Measurements from ENCODE around the gene NHERF2. TPM values are rescaled to one million over a fixed set of nuclear protein-coding genes. Genes with fewer than 3 reads are reported as not detected.
A peak's percentile ranks its signal among the peaks of the same experiment; 100 is the strongest.

NHERF2 gene
- total RNA-seq, 1 experiment from 2014 or later: 175 TPM

GRCh38 chr16:1990351-1991134, 36.2 kb upstream of the NHERF2 start:
- no peak for DNase-seq (ENCODE audit: low read depth)

DNA sequence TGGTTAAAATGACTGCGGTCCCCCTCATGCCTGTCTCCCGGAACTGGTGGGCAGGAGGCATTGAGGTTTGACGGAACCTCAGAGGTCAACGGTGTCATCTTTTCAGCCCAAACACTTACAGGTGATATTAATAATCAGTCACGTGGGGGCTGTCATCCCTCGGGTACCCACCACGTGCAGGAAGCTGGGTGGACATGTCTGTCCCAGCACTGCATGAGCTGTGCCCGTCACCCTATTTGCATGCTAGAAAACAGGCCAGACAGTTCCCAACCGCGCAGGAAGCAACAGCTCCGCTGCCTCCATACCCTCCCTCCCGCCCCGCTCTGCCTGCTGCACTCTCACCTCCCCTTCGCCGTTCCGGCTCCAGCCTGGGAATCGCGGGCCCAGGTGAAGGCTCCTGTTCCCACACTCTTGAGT, 35.6 kb upstream of the NHERF2 start:
- no peak for DNase-seq (ENCODE audit: low read depth)

GRCh38 chr16:1991588-1991947, 35.1 kb upstream of the NHERF2 start:
- no peak for DNase-seq (ENCODE audit: low read depth)

DNA sequence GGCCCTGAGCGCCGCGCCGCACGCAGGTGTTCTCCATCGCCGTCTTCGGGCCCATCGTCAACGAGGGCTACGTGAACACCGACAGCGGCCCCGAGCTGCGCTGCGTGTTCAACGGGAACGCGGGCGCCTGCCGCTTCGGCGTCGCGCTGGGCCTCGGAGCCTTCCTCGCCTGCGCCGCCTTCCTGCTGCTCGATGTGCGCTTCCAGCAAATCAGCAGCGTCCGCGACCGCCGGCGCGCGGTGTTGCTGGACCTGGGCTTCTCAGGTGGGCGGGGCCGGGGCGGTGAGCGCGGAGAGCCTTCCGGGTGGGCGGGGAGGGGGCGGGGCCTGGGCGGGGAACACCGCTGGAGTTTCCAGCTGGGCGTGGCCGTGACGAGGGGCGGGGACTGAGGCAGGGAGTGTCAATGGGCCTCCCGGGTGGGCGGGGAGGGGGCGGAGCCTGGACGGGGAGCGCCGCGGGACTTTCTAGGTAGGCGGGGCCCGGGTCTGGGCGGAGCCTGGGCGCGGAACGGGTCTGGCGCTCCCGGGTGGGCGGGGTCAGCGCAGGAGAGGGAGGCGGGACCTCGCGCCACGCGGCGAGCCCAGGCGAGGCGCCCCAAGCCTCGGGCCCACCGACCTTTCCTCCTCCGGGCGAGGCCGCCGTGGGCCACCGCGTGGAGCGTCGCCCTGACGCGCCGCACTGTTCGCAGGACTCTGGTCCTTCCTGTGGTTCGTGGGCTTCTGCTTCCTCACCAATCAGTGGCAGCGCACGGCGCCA, 34.6 kb upstream of the NHERF2 start:
- peak; percentile 50 for DNase-seq (ENCODE audit: low read depth)

DNA sequence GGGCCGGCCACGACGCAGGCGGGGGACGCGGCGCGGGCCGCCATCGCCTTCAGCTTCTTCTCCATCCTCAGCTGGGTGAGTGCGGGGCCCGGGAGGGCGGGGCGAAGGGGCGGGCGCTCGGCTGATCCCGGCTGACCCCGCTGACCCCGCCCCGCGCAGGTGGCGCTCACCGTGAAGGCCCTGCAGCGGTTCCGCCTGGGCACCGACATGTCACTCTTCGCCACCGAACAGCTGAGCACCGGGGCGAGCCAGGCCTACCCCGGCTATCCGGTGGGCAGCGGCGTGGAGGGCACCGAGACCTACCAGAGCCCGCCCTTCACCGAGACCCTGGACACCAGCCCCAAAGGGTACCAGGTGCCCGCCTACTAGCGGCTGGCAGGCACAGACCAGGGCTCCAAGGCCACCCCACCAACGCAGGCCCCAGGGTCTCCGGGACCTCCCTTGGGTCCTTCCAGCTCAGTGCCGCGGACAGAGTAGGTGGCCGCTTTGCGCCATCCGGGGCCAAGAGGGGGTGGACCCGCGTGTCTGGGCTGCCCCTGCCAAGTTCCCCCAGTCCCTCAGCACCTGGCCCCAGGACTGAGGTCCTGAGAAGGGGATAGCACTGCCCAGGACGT, 33.9 kb upstream of the NHERF2 start:
- DNase-seq (ENCODE audit: low read depth): no peak

- DNase-seq (ENCODE audit: low read depth): peak; percentile 52
Observed at GRCh38 chr16:1993731-1994131, 33.0 kb upstream of the NHERF2 start.

DNA sequence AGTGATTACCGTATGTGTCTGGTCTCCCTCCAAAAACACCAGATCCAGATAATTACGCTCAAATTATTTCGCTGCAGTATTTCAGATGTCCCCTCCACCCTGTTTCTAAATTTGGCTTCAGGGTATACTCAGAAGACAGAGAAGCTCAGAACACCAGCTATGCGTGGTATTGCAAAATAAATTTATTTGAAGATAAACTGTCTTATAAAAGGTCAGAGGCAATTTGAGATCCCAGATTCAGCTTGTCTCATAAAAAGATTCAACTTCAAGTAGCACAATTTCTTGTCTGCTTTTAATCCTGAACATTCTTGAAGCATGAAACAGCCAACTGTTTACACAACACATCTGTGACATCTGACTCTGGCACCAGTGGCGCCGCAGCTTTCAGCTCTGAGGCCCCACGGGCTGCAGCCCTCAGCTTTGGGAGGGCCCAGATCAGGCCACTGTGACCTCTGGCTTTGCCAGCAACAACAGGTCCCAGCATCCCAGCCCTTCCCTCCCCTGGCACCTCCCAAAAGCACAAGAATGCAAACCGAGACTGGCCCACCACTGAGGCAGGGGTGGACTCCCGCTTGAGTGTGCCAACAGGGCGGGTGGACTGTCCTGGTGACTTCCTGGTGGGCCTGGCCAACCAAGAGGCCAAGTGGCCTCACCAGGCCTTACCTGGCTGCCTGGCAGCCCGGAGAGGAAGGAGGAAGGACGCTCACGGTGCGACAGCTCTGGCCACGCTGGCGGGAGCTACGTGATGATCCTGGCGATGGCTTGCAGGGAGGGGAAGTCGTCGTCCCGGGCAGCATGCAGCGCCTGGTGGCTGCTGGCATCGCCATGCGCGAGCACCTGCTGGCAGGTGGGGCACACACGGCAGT, 29.0 kb upstream of the NHERF2 start:
- peak; percentile 74 for DNase-seq (ENCODE audit: low read depth)

- DNase-seq (ENCODE audit: low read depth): no peak
Observed at GRCh38 chr16:1998360-1998835, 28.3 kb upstream of the NHERF2 start.

- DNase-seq (ENCODE audit: low read depth): no peak
Observed at GRCh38 chr16:1998852-1999801, 27.6 kb upstream of the NHERF2 start.

GRCh38 chr16:1999866-2000514, 26.7 kb upstream of the NHERF2 start:
- no peak for DNase-seq (ENCODE audit: low read depth)

DNA sequence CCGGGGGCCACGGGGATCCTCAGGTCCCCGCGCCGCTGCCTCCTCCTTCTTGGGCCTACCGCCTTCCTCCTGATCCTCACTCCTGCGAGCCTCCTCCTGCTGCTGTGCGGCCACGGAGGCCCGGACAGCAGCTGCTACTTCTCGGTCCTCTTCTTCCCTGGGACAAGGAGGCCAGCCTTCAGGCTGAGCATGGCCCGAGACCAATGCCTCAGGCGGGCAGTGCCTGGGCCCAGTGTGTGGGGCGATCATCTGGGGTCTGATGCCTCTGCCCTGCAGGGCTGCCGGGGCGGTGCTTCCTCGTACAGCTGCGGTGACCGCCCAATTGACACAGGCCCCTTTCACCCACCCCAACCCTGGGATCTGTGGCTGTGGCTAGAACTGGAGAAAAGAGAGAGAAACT, 25.7 kb upstream of the NHERF2 start:
- DNase-seq (ENCODE audit: low read depth): no peak

DNA sequence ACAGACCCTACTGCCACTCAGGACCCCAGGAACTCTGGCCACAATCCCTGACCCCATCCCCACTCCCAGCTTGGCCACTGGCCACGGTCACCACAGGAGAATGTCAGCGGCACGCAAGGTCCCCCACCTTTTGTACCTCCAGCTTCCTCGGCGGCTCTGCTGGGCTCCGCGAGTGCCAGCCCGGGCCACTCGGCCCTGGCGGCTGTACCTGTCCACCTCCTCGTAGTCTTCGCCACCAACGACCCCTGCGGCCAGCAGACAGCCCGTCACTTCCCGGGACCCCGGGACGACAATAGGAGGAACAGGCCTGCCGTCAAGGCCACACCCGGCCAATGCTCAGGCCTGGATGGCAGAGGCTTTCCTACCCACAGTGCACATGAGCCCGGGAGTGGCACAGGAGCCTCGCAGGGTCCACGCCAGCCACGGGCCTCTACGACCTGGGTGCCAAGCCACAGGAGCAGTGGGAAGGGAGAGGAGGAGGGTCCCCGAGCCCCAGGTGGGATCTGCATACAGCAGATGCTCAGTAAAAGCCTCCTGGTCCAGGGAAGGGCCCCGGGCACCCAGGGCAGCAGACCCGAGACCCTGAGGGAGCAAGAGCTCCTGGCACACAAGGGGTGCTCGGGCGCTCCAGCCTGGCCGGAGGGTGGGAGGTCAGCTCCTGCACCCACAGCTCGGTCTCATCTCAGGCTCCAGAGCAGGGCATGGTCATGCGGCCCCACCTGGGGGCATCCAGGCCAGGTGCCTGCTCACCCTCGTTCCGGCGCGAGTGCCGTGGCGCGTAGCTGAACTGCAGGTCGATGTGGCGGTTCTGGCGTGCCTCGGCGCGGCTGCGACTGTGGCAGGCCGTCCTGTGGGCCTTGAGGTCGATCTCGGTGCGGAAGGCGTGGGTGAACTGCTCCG, 25.0 kb upstream of the NHERF2 start:
- no peak for DNase-seq (ENCODE audit: low read depth)

DNA sequence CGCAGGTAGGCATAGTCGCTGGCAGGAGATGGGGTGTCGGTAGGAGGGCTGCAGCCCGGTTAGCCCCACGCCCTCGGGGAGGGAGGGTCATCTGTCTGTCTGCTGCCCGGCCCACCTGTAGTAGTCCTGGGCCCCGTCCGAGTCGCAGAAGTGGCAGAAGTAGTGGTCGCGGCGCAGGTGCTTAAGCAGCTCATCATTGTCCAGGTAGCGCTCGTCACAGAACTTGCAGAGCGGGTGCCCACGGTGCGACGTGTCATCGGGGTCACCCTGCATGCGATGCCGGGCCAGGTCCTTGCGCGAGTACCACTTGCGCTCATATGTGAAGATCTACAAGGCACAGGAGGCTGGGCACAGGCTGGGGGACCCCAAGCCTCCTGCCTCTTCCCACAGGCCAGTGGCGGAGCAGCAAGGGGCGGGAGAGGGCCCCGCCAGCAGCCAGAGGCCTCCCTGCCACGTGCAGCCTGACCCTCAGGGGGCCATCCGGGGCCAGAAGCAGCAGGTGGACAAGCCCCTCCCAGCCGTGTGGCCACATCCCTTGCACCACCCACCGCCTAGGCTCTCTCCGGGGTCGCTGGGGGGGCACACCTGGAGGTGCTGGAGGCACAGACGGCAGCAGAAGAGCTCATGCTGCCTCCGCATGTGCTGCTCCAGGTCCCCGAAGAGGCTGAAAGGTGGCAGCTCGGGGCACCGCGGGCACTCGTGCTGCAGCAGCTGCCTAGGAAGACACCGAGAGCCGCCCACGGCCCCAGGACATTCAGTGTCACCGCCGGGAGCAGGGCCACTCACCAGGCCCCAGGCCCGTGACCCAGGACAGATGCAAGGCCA, 24.1 kb upstream of the NHERF2 start:
- DNase-seq (ENCODE audit: low read depth): no peak

- no peak for DNase-seq (ENCODE audit: low read depth)
Observed at GRCh38 chr16:2003231-2003826, 23.4 kb upstream of the NHERF2 start.

DNA sequence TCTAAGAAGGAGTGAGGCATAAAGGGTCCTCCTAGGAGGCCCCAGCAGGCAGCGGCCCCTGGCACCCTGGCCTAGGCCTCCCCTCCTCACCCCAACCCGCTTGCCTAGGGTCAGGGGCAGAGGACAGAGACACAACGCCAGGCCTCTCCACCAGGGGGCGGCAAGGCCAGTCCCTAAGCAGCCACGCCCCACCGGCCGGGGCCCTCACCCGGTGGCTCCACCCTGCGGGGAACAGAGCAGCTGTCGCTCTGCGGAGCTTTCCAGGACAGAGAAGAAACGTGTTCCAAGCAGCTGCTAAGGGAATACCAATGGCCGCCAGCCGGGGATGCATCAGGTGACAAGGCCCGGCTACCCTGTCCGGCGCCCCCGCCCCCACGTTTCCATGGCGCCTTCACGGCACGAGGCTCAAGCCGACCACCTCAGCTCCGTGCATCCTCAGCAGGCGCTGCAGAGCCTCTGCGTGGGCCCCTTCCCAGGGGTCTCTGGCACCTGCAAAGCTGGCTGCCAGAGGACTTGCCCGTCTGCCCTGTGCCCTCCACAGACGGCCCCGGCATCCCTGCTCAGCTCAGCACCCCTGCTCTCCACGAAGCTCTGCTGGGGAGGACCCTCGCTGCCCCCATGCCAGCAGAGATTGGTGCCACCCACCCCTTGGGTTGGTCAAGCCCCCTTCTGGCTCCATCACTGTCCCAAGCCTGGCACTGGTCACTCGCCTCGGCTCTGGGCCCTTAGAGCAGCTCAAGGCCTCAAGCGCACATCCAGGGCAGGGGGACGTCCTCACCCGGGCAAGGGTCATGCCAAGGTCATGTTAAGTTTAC, 22.7 kb upstream of the NHERF2 start:
- peak; percentile 51 for DNase-seq (ENCODE audit: low read depth)

DNA sequence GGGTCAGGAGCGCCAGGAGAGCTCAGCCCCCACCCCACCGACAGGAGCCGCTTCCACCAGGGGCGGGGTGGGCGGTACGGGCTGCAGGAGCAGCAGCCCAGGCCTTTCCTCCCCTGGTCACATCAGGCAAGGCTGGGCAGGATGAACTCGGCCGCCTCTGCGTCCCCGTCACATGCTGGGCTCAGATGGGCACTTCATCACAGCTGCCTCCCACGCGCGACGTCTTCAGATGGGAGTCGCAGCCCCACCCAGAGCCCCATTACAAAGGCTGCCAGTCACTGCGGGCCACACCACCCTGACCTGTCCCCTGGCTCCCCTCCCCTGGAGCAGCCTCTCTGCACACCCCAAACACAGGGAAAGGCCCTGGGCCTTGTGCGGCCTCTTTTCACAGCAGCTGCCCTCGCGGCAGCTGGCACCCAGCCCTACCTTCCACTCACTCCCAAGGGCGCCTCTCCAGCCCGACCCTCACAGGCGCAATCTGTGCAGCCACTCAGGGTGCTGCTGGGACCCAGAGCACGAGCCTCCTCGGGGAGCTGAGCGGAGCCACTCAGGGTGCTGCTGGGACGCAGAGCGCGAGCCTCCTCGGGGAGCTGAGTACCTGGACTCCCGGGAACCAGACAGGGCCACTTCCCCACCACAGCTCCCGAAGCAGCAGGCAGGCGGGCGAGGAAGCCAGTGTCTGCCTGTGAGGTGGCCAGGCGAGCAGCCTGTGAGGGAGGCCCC, 21.7 kb upstream of the NHERF2 start:
- no peak for DNase-seq (ENCODE audit: low read depth)
